ENCODE data around the gene KBTBD12. TPM values are rescaled to one million over a fixed set of nuclear protein-coding genes. Genes with fewer than 3 reads are reported as not detected.

The KBTBD12 gene
- total RNA-seq, 1 donor from 2014 or later: 3.5 TPM

DNA sequence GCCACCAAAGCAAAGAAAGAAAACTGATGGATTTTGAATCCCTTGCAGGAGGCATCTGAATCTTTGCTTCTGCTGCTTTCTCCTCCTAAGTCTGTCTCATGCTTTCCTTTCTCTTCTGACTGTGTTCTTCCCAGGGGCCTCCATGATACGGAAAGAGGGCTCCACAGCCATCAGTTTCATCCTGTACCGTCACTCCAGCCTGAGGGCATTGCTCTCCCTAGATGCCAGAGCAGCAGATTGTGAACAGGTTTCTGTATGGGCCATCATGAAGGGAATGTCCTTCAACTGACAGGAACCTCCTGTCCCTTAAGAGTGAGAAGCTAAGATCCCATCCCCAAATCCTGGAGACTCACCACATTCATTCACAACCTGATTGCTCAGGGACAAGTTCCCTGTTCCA is 59.2 kb downstream of the KBTBD12 start:
- no peaks in the 10 kb centered on the region for H3K36me3 ChIP-seq
- TF ChIP-seq, protein P1, sequence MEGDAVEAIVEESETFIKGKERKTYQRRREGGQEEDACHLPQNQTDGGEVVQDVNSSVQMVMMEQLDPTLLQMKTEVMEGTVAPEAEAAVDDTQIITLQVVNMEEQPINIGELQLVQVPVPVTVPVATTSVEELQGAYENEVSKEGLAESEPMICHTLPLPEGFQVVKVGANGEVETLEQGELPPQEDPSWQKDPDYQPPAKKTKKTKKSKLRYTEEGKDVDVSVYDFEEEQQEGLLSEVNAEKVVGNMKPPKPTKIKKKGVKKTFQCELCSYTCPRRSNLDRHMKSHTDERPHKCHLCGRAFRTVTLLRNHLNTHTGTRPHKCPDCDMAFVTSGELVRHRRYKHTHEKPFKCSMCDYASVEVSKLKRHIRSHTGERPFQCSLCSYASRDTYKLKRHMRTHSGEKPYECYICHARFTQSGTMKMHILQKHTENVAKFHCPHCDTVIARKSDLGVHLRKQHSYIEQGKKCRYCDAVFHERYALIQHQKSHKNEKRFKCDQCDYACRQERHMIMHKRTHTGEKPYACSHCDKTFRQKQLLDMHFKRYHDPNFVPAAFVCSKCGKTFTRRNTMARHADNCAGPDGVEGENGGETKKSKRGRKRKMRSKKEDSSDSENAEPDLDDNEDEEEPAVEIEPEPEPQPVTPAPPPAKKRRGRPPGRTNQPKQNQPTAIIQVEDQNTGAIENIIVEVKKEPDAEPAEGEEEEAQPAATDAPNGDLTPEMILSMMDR (IDR thresholded peaks at IDR 0.05): no peak
- no peak for DNase-seq (ENCODE audit: low spot score in 2 of 2)
- no peaks in the 10 kb centered on the region for H3K27me3 ChIP-seq
- intact Hi-C loops (cut with DNase I): loop anchor here (5.0 kb wide), 1 partner anchor 397 kb away; no protein-coding TSS in a partner anchor
- H3K4me1 ChIP-seq: no peaks in the 10 kb centered on the region
- no peak overlapping the region for H3K27ac ChIP-seq
- H3K9me3 ChIP-seq: no peaks in the 10 kb centered on the region
- H3K4me3 ChIP-seq: no peak overlapping the region

DNA sequence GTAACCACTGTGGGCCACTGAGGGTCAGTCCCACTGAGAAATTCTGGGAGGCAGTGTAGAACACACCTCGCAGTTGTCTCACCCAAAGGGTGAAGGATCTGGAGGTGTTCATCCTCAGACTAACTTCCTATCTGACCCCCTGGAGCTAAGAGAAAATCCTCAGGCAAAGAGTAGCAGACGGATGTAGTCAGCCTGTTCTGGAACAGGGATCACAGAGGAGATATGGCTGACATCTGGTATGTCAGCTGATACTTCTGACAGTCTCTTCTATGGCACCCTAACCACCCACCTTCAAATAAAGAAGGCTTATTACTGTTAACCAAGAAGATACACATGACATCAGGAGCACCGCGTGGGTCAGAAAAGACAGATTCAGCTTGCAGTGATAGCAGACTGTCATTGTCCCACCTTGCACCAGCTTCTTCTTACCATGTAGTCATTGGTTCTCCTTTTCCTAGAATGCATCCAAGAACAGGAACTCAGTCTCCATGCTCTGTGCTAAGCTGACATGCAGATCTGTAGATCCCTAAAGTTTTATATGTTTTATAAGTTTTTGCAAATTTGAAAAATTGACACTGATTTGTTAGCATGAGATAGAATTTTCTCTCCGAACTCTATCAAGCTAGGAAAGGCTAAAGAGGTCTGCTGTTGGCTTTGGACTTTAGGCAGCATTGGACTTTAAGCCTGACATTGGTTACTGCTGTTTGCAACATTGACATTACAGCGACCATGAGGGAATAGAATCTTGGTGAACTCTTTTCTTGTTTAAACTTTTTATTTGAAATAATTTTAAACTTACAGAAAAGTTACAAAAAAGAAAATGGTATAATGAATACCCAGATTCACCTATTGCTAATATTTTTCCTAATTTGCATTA is 60.4 kb downstream of the KBTBD12 start:
- no peak for DNase-seq (ENCODE audit: low spot score in 2 of 2)

GRCh38 chr3:127978636-127979035 is 63.6 kb downstream of the KBTBD12 start:
- TF ChIP-seq, protein P1 (IDR thresholded peaks at IDR 0.05): no peak
- Histone ChIP-seq H3K27ac (no peak overlapping the region), H3K4me3 (no peak overlapping the region), H3K9me3 (no peaks in the 10 kb centered on the region), H3K36me3 (no peaks in the 10 kb centered on the region), H3K4me1 (no peaks in the 10 kb centered on the region), H3K27me3 (no peaks in the 10 kb centered on the region)
- intact Hi-C loops (cut with DNase I): no loop called here
- DNase-seq (ENCODE audit: low spot score in 2 of 2): no peak

More for the DNA sequence above, 60.4 kb downstream of the KBTBD12 start:
- TF ChIP-seq, protein P1 (IDR thresholded peaks at IDR 0.05): no peak
- Histone ChIP-seq H3K36me3 (no peaks in the 10 kb centered on the region), H3K27me3 (no peaks in the 10 kb centered on the region), H3K4me1 (no peaks in the 10 kb centered on the region), H3K4me3 (no peak overlapping the region), H3K9me3 (no peaks in the 10 kb centered on the region), H3K27ac (no peak overlapping the region)
- intact Hi-C loops (cut with DNase I): no loop called here

DNA sequence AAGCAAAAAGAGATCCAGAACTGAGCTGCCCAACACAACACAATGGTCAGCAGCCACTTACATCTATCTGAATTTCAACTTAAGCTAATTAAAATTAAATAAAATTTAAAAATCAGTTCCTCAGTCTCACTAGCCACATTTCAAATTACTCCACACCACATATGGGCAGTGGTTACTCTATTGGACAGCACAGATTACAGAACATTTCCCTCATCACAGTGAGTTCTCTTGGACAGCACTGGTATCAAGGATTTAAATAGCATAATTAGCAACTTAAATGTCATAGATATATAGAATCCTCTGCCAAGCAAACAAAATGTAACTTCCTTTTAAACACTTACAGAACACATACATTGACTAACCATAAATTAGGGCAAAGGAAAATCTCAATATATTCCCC is 64.4 kb downstream of the KBTBD12 start:
- intact Hi-C loops (cut with DNase I): no loop called here
- no peaks in the 10 kb centered on the region for H3K36me3 ChIP-seq
- no peaks in the 10 kb centered on the region for H3K27me3 ChIP-seq
- no peak overlapping the region for H3K4me3 ChIP-seq
- no peaks in the 10 kb centered on the region for H3K9me3 ChIP-seq
- H3K27ac ChIP-seq: no peak overlapping the region
- DNase-seq (ENCODE audit: low spot score in 2 of 2): no peak
- TF ChIP-seq, protein P1 (IDR thresholded peaks at IDR 0.05): no peak
- H3K4me1 ChIP-seq: no peaks in the 10 kb centered on the region

- H3K4me3 ChIP-seq: no peak overlapping the region
- H3K4me1 ChIP-seq: no peaks in the 10 kb centered on the region
- H3K9me3 ChIP-seq: no peaks in the 10 kb centered on the region
- TF ChIP-seq, protein P1 (IDR thresholded peaks at IDR 0.05): no peak
- no peaks in the 10 kb centered on the region for H3K36me3 ChIP-seq
- intact Hi-C loops (cut with DNase I): no loop called here
- H3K27ac ChIP-seq: no peak overlapping the region
- no peak for DNase-seq (ENCODE audit: low spot score in 2 of 2)
- no peaks in the 10 kb centered on the region for H3K27me3 ChIP-seq
Measured at GRCh38 chr3:127981097-127981496, 66.1 kb downstream of the KBTBD12 start.

Measured in ascending aorta (tissue), 2 donors.